A673 (cell line): ENCODE data around the gene MTHFD2. TPM values are rescaled to one million over a fixed set of nuclear protein-coding genes. Genes with fewer than 3 reads are reported as not detected.
"Not testable (repeated sequence)": the region's sequence is repeated elsewhere in the genome, so short reads cannot be mapped to it uniquely, and the experiment has no call there.

Experiments used
- BruUV-seq: library from RNA; stranded (reverse); fragments of 400-500 nt; replicated peaks from 2 replicates; lab custom pipeline; 2021; lab: Mats Ljungman, UMichigan
- CTCF ChIA-PET: fragments of 300-600 bp; sonication (Branson Sonifier 250); formaldehyde crosslinking; loops from one replicate; lab custom pipeline; 2022; ENCODE audit warnings: antibody characterized with exemption; lab: Charles Lee
- POLR2A ChIA-PET: fragments of 300-600 bp; sonication (Branson Sonifier 250); formaldehyde crosslinking; loops from one replicate; lab custom pipeline; 2022; ENCODE audit warnings: antibody characterized with exemption; ENCODE audit not compliant: low non-redundant PET; lab: Charles Lee
- DNase-seq: peaks from one replicate; pipeline ENCODE4 v3.0.0-alpha.2; 2015; ENCODE audit warnings: low spot score
- H3K27ac ChIP-seq: fragments of 200-600 bp; sonication (generic); 2 replicates; pipeline ENCODE4 v1.5.1; 2016; ENCODE audit warnings: mixed run types, low read depth, mild to moderate bottlenecking, mixed read lengths, antibody characterized with exemption, low read length; ENCODE audit not compliant: poor library complexity, severe bottlenecking
- H3K27me3 ChIP-seq: fragments of 200-600 bp; sonication (generic); replicated peaks from 2 replicates; pipeline ENCODE4 v1.6.1; 2017; ENCODE audit warnings: mixed run types, low read depth, mild to moderate bottlenecking, mixed read lengths, antibody characterized with exemption, low read length; ENCODE audit not compliant: insufficient read depth, poor library complexity
- H3K36me3 ChIP-seq: fragments of 200-600 bp; sonication (generic); 2 replicates; pipeline ENCODE4 v1.6.1; 2016; ENCODE audit warnings: mixed run types, mild to moderate bottlenecking, mixed read lengths, antibody characterized with exemption, low read length; ENCODE audit not compliant: insufficient read depth, poor library complexity, severe bottlenecking
- H3K4me1 ChIP-seq: fragments of 200-600 bp; sonication (generic); 2 replicates; pipeline ENCODE4 v1.6.1; 2017; ENCODE audit warnings: mixed run types, mild to moderate bottlenecking, mixed read lengths, antibody characterized with exemption, low read length; ENCODE audit not compliant: insufficient read depth, poor library complexity, severe bottlenecking
- H3K4me3 ChIP-seq: fragments of 200-600 bp; sonication (generic); 2 replicates; pipeline ENCODE4 v1.5.1; 2016; ENCODE audit warnings: low read depth, mixed run types, mild to moderate bottlenecking, mixed read lengths, low read length; ENCODE audit not compliant: poor library complexity, severe bottlenecking
- H3K9me3 ChIP-seq: fragments of 200-600 bp; sonication (generic); 2 replicates; pipeline ENCODE4 v1.6.1; 2016; ENCODE audit warnings: mixed run types, low read depth, mild to moderate bottlenecking, mixed read lengths, antibody characterized with exemption, low read length; ENCODE audit not compliant: poor library complexity, severe bottlenecking
- EZH2 ChIP-seq: fragments of 200-600 bp; sonication (generic); IDR thresholded peaks from 2 replicates; pipeline ENCODE4 v1.6.1; 2017; ENCODE audit warnings: borderline replicate concordance, low read depth, mild to moderate bottlenecking, mixed read lengths, antibody characterized with exemption, low read length; ENCODE audit not compliant: poor library complexity, severe bottlenecking
- intact Hi-C: fragments of 100-400 bp; cut with micrococcal nuclease; formaldehyde crosslinking; loops from one replicate; pipeline ENCODE4 v1.10.0; 2022; ENCODE audit not compliant: unreplicated experiment
- total RNA-seq: library from RNA; stranded (reverse); gene quantifications from 2 replicates; pipeline ENCODE4 v1.2.3, GENCODE V29; 2021
- TF ChIP-seq, protein P1 (sequence below): fragments of 300-800, 200-600 bp; sonication (generic); conservative IDR thresholded peaks from 2 replicates; pipeline ENCODE4 v1.5.1; 2017; ENCODE audit warnings: low read depth, mild to moderate bottlenecking, antibody characterized with exemption, low read length, moderate library complexity, mixed read lengths

MTHFD2 gene
- total RNA-seq, 1 experiment from 2014 or later: 252 TPM

DNA sequence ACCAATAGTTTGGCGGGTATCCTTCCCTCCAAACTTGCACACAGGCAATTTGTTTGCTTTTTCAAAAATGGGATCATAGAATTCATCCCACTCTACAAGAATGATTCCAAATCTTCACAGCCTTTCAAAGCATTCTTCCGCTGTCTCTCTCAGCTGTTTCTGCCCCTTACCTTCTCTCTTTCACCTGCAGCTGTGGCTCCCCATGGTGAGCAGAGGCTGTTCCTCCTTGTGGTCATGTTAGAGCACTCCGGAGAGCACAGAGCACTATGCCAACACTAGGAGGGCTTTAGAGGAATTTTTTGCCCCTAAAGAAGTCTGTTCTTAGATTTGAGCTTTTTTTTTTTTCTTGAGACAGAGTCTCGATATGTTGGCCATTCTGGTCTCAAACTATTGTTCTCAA, 30.4 kb downstream of the MTHFD2 start:
- BruUV-seq: no TSS peak
- intact Hi-C loops: no loop called here
- POLR2A ChIA-PET: no interaction called here

DNA sequence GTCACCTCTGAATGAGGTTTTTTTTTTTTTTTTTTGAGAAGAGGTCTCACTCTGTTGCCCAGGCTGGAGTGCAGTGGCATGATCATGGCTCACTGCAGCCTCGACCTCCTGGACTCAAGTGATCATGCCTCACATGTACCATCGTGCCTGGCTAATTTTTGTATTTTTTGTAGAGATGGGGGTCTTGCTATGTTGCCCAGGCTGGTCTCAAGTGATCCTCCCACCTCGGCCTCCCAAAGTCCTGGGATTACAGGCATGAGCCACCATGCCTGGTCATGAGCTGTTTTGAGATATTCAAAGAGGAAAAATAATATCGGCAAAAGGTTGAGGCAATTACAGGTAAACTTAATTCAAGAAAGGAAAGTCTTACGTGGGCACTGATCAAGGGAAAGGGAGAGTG, 31.4 kb downstream of the MTHFD2 start:
- CTCF ChIA-PET, H3K27ac ChIP-seq, H3K4me3 ChIP-seq, H3K36me3 ChIP-seq, BruUV-seq, intact Hi-C loops, H3K27me3 ChIP-seq, H3K4me1 ChIP-seq, DNase-seq, H3K9me3 ChIP-seq: not testable (repeated sequence)
- POLR2A ChIA-PET: interaction anchor here (0.6 kb wide), 1 partner anchor 193 kb away, joined by 3 read pairs; no protein-coding TSS in a partner anchor

More for the DNA sequence above, 30.4 kb downstream of the MTHFD2 start:
- no peaks in the 10 kb centered on the region for H3K36me3 ChIP-seq
- H3K4me1 ChIP-seq: no peaks in the 10 kb centered on the region
- no peaks in the 10 kb centered on the region for H3K27me3 ChIP-seq
- no peak for DNase-seq
- H3K4me3 ChIP-seq: no peak overlapping the region
- no peaks in the 10 kb centered on the region for H3K9me3 ChIP-seq
- TF ChIP-seq, protein P1, sequence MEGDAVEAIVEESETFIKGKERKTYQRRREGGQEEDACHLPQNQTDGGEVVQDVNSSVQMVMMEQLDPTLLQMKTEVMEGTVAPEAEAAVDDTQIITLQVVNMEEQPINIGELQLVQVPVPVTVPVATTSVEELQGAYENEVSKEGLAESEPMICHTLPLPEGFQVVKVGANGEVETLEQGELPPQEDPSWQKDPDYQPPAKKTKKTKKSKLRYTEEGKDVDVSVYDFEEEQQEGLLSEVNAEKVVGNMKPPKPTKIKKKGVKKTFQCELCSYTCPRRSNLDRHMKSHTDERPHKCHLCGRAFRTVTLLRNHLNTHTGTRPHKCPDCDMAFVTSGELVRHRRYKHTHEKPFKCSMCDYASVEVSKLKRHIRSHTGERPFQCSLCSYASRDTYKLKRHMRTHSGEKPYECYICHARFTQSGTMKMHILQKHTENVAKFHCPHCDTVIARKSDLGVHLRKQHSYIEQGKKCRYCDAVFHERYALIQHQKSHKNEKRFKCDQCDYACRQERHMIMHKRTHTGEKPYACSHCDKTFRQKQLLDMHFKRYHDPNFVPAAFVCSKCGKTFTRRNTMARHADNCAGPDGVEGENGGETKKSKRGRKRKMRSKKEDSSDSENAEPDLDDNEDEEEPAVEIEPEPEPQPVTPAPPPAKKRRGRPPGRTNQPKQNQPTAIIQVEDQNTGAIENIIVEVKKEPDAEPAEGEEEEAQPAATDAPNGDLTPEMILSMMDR: no peak
- no peak for TF ChIP-seq EZH2
- H3K27ac ChIP-seq: no peak overlapping the region
- CTCF ChIA-PET: interaction anchor here (0.7 kb wide), 1 partner anchor 240 kb away, joined by 3 read pairs; no protein-coding TSS in a partner anchor

DNA sequence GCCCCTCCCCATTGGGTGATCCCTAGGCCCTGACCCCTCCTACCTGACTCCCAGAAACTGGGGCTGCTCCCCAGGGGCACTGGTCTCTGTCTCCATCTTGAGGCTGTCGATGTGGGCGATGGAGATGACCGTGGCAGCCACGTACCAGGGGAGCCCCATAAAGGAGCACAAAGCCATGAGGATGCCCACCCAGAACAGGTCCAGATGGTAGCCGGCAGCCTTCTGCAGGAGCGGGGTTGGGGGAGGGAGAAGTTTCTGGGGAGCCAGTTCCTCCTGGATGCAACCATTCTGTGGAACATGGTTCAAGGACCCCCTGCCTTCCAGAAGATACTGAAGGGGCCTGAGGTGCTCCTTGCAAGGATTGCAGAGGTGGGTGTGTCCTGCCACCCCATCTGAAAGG, 34.0 kb downstream of the MTHFD2 start:
- ChIA-PET CTCF (no interaction called here), POLR2A (no interaction called here)
- BruUV-seq: no TSS peak
- H3K27me3 ChIP-seq: no peaks in the 10 kb centered on the region
- TF ChIP-seq, protein P1: no peak
- TF ChIP-seq EZH2: no peak
- H3K4me1 ChIP-seq: peaks cover 2% of the 10 kb centered on the region
- H3K27ac ChIP-seq: no peak overlapping the region
- no peaks in the 10 kb centered on the region for H3K36me3 ChIP-seq
- H3K9me3 ChIP-seq: no peaks in the 10 kb centered on the region
- no peak overlapping the region for H3K4me3 ChIP-seq
- no peak for DNase-seq
- intact Hi-C loops: no loop called here

DNA sequence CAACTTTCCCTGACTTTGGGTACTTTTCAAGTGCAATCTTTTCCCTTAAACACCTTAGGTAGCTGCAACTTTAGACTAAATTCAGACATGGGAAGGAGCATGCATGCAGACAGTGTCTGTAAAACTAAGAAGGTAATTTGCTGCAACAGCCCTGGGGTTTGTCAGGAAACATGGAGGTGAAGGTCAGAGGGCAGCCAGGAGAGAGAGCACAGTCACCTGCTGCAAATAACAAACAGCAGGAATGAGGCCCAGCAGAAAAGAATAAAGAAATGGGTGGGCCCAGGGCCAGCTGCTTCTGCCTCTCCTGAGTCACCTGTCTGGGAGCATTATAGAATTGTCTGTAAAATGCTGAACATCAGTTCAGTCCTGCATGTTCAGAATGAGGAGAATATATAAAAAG, 35.2 kb downstream of the MTHFD2 start:
- no TSS peak for BruUV-seq
- Histone ChIP-seq H3K27me3 (no peaks in the 10 kb centered on the region), H3K27ac (no peak overlapping the region), H3K36me3 (no peaks in the 10 kb centered on the region), H3K4me3 (no peak overlapping the region), H3K9me3 (no peaks in the 10 kb centered on the region), H3K4me1 (peaks cover 2% of the 10 kb centered on the region)
- DNase-seq: no peak
- CTCF ChIA-PET: no interaction called here
- intact Hi-C loops: no loop called here
- TF ChIP-seq, protein P1: no peak
- no peak for TF ChIP-seq EZH2
- POLR2A ChIA-PET: no interaction called here
